Bone marrow (tissue), 2 donors: Measurements from ENCODE around the gene PLD6.
"Not testable (repeated sequence)": the region's sequence is repeated elsewhere in the genome, so short reads cannot be mapped to it uniquely, and the experiment has no call there.

Experiments
- DNase-seq, 2 donors: peaks; one replicate each; lab custom pipeline; 2025; lab: John Stamatoyannopoulos, UW

The PLD6 gene

DNA sequence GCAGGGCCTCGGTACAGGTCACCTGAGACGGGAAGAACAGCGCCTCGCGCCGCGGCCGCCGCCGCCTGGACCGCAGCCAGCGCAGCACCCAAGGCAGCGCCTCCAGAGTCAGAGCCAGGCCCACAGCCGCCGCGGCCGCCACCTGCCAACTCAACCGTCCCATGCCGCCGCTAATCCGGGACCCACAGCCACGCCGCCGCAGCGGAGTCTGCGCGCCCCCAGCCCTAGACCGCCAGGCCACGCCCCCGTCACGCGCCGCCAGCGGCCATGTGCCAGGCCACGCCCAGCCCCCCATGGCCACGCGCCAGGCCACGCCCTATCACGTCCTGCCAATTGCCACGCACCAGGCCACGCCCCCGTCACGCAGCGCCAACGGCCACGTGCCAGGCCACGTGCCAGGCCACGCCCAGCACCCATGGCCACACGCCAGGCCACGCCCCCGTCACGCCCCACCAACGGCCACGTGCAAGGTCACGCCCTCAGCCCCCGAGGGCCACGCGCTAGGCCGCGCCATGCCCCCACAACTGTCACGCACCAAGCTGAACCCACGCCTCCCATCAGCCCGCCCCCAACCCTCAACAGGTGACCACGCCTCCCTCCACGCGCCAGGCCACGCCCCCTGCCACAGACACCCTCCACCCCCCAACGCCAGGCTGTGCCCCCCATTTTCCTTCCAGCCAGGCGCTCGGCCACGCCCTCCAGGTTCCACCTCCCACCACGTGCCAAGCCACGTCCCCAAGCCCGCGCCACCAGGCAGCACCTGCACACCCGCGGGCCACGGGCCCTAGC is at the start of gene PLD6:
Gene PLD6 (minus strand): TSS at position 210 of the 789 bp plus-strand sequence. CDS start 47 bp downstream, at position 163.
- peak in 1 of 2 donors; percentile 21 for DNase-seq

- not testable (repeated sequence) for DNase-seq
These were observed 49.6 kb upstream of the PLD6 start for GRCh38 chr17:17255689-17256088.

GRCh38 chr17:17254036-17254435 is 47.9 kb upstream of the PLD6 start:
- no peak for DNase-seq

DNA sequence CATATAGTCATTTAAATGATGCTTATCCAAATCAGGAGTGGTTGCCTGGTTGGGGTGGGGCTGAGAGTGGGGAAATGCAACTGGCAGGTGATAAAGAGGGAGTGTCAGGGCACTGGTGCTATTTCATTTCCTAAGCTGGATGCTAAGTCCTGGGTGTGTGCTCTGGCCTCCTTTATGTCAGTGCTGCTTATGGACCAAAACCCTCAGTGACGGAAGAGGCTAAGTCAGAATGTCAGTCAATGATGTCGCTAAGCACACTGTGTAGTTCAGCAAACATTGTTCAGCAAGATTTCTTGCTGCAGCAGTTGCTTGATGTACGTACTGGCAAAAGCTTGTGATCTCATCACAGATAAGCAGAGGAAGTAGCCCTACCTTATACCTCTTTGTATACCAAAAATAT is 47.3 kb upstream of the PLD6 start:
- no peak for DNase-seq

DNA sequence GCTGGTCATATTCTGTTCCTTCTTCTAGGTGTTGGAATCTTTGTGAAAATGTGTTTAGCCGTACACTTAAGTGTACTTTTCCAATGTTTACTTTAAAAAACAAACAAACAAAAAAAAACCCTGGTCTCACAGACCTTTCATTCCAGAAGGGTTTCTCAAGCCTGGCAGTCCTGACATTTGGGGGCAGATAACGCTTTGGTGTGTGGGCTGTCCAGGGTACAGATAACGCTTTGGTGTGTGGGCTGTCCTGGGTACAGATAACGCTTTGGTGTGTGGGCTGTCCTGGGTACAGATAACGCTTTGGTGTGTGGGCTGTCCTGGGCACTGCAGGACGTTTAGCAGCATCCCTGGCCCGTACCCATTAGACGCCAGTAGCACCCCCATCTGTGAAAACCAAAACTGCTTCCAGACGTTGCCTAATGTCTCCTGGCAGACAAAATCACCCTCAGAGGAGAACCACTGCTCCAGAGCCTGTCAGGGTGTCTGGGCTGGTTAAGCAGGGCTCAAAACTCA is 46.1 kb upstream of the PLD6 start:
- no peak for DNase-seq

DNA sequence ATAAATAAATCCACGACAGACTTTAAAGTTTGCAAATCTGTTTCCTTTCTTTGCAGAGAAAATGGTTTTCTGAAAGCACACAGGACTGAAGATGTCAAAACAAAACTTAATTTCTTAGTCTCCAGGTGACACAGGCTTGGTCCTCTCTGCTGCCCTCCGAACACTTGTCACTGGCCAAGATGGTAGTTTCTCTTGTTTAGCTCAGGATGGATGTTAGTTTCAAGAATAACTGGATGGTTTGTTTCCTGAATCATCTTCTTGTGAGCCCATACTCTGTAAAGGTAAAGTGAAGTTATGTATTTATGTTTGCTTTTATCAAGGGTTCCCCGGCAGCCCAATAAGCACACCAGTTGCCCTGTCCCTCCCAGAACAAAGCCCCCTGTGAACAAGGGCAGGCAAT is 40.7 kb upstream of the PLD6 start:
- DNase-seq: no peak

DNA sequence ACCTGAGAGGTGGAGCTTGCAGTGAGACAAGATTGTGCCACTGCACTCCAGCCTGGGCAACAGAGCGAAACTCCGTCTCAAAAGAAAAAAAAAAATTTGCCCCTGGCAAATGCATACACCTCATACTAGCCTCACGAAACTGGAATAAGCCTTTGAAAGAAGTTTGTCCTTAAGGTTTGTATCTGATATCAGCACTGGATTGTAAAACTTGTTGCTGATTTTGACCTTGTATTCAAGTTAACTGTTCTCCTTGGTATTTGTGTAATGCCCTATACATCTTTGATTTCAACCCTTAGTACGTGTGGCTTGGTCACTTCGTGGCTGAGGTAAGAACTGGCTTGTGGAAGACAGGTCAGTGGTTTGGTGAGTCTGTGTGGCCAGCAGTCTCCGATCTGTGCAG is 37.0 kb upstream of the PLD6 start:
- no peak for DNase-seq

DNA sequence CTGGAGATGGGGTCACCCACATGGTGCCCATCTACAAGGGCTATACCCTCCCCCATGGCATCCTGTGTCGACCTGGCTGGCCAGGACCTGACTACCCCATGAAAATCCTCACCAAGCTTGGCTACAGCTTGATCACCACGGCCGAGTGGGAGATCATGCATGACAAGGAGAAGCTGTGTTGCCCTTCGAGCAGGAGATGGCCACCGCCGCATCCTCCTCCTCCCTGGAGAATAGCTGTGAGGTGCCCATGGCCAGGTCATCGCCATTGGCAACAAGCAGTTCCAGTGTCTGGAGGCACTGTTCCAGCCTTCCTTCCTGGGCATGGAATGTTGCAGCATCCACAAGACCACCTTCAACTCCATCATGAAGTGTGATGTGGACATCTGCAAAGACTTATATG is 36.1 kb upstream of the PLD6 start:
- no peak for DNase-seq

DNA sequence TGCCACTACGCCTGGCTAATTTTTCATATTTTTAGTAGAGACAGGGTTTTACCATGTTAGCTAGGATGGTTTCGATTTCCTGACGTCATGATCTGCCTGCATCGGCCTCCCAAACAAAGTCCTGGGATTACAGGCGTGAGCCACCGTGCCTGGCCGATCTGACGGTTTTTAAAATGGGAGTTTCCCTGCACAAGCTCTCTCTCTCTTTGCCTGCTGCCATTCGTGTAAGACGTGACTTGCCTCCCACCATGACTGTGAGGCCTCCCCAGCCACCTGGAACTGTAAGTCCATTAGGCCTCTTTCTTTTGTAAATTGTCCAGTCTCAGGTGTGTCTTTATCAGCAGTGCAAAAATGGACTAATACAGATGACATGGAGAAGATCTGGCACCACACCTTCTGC is 35.5 kb upstream of the PLD6 start:
- DNase-seq: no peak

- peak in 1 of 2 donors; percentile 49 for DNase-seq
These were observed 33.7 kb upstream of the PLD6 start for GRCh38 chr17:17239832-17240231.

DNA sequence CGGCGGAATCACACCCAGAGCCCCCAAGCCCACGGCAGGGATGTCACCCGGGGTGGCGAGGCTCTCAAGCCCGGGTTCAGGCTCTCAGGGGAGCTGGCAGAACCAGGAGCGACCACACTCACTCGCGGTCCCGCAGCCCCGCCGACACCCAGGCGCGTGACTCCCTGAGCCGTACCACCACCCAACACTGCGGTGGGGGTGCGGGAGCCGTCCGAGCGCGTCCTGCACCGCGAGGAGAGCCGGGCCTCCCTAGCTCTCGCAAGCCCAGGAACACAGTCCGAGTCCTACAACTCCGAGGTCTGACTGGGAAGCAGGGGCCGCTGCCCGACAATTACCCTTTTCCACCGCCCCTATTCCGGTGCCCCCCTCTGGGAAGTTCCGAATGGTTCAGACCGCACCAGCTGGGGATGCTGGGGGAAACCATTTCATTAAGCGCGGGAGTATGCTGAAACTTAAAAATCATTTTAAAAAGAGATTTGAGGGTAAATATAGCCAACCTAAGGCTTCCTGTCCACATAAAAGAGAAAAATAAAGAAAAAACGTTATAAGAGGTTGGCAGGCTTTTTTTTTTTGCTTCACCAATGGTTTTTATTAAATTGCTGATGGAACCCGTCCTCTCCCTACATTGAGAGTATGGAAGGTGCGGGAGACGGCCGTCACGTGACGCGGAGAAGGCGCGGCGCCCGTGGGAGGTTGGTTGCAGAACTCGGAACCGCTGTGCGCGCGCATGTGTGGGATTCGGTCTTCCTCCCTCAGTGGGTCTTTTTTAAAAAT is 31.1 kb upstream of the PLD6 start, which contains the start of gene FLCN:
Gene FLCN (minus strand): TSS at position 143 of the 774 bp plus-strand sequence. CDS start 9,031 bp downstream, outside the sequence.
- peak; percentile 86 to 90 for DNase-seq

GRCh38 chr17:17236295-17237025 is 30.3 kb upstream of the PLD6 start:
- DNase-seq: no peak

DNA sequence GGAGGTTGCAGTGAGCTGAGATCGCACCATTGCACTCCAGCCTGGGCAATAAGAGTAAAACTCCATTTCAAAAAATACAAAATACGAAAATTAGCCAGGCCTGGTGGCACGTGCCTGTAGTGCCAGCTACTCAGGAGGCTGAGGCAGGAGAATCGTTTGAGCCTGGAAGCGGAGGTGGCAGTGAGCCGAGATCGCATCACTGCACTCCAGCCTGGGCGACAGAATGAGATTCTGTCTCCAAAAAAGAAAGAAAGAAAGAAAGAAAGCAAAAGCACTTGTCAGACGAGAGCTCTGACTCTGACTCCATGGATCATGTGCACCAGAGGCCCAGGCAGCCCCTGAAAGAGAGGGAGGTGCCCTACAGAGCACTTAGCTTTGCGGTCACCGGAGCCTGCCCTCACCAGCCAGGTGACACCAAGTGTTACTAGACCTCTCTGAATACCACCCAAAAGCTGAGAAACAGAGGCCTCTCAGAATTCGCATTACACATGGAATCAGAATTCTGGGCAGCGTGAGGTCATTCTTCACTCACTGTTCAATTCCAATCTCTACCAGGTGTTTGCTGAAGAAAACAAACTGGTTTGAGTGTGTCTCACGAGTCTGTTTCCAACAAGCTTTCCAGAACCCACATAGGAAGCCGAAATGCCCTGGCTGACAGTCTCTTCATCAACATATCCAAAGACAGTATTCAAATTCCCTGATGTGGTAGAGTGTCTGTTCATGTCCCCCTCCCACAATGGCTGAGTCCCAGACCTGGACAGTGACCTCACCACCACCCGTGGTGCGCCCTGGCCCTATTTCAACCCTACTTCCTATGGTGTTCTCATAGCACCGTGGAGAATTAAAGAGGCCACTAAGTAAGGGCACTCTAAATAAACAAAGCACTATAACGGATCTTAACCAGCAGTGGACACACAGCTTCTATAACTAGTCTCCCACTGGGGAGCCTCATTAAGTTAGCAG is 29.4 kb upstream of the PLD6 start:
- no peak for DNase-seq

DNA sequence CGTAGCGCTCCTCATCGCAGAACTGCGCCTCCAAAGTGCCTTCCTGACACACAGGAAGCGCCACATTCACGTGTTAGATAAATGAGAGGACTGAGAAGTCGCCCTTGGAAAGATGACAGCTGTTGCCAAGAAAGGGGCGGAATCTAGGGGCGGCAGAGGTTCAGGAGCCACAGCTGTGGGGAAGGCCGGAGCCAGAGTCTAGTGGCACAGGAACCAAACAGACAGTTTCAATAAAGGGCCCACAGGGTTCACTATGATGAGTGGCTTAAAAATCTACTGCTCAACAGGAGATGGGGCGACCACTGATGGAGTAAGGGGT is 26.1 kb upstream of the PLD6 start:
- DNase-seq: no peak

DNA sequence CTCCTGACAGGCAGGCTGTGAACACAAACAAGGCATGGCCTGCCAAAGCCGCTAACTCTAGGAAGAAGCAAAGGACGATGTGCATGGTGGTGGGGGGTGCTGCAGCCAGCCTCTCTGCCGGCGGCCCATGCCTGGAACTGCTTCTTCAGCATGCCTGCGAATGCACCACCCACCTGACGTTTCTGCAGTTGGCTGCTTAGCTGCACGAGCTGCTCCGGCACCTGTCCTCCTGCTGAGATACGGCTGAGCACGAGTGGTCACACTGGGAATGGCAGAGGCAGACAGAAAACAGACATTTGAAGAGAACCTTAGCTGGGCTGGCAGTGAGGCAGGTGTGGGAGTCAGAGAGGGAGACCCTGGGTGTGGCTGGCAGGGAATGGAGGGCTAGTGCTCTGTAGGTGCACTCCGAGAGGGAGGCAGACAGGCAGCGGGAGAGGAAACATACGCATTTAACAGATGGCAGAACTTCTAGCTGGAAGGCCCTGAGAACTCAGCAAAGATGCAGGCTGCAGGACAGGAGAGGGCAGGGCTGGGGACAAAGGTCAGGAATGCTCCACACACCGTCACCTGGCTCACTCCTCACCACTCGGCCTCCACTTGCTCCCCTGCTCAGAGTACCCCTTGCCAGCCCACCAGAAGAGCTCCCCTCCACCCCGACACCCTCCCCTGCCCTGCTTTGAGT is 25.6 kb upstream of the PLD6 start:
- no peak for DNase-seq

DNA sequence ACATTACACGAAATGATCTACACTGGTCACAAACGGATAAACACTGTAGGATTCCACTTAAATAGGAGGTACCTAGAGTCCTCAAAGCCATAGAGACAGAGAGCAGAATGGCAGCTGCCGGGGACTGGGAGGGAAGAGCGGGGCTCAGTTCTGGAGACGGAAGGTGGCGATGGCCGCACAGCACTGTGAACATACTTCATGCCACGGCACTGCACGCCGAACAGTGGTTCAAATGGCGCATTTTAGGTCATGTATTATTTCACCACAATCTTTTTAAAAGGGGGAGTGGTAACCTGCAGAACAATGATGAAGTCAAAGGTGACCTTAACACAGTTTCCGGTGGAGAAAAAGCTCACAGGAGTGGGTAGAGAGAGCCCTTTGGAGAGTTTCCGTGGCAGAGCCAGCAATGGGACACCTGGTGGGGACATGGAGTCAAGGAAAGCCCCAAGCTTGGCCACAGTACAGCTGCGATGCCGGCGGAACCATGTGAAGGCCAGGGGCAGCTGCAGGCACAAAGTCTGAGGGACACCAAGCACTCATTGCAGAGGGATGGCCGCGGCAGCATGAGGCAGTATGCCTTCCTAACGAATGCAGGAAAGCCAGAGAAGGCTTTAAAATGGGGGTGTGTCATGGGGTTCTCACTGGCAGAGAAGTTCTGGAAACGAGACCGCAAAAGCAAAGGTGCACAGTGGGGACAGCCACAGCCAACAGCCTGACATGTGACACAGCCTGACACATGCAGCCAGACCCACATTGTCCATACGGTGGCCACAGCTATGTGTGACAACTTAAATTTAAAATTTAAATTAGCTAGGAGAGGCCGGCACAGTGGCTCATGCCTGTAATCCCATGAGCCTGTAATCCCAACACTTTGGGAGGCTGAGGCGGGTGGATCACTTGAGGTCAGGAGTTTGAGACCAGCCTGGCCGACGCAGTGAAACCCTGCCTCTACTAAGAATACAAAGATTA is 23.6 kb upstream of the PLD6 start:
- DNase-seq: no peak

DNA sequence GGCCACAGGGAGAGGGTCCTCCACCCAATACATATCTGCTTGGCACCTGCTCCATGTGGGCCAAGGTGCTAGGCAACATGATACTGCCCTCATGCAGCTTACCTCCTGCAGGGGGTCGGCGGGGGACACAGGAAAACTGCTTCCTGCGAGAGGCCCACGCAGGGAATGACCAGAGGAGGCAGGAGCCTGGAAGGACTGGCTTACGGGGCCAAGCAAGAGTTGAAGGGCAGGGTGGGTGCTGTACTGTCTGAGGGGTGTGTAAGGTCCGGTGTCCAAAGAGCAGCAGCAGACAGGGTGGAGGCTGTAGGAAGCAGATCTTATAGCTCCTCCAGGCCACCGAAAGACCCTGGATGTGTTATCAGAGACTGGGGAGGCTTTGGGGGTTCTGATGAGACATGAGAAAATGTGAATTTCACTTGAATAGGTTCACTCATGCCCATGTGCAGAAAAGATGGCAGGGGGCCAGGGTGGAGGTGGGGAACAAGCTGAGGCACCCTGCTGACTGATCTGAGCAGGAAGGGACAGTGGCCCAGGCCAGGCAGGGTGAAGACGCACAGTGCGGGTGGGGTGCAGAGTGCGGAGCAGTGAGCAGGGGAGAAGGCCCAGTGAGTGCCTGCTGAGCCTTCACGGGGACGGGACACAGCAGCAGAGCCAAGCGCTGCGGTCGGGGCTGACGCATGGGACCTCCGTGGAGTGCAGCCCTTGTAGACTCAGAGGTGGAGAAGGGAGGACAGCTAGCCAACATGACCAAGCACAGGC is 22.6 kb upstream of the PLD6 start:
- no peak for DNase-seq

GRCh38 chr17:17227608-17228520 is 21.7 kb upstream of the PLD6 start:
- DNase-seq: no peak
